IMR-90 (cell line): ENCODE measurements around the gene PPFIA1. TPM values are rescaled to one million over a fixed set of nuclear protein-coding genes. Genes with fewer than 3 reads are reported as not detected.

Experiments used
- ATAC-seq: fragments of 200-7000 bp; cut with Tn5 transposase; 2 replicates; pipeline ENCODE4 v1.9.1; 2020; ENCODE audit warnings: low read depth, mild to moderate bottlenecking, moderate library complexity
- BruUV-seq: library from RNA; stranded (reverse); fragments of 400-500 nt; replicated peaks from 2 replicates; lab custom pipeline; 2021; lab: Mats Ljungman, UMichigan
- CTCF ChIA-PET: fragments of 300-600 bp; formaldehyde crosslinking; extraction: SDS; loops from one replicate; lab custom pipeline; 2021; ENCODE audit warnings: antibody characterized with exemption; lab: Yijun Ruan, JAX
- POLR2A ChIA-PET: fragments of 300-600 bp; sonication (Branson Sonifier 250); formaldehyde crosslinking; loops from one replicate; lab custom pipeline; 2022; ENCODE audit warnings: antibody characterized with exemption; ENCODE audit not compliant: unreplicated experiment; lab: Charles Lee
- DNase-seq: peaks from one replicate; pipeline ENCODE4 v3.0.0; 2013
- H2AFZ ChIP-seq: replicated peaks from 2 replicates; pipeline ENCODE3; 2013; ENCODE audit warnings: low read length, mild to moderate bottlenecking; ENCODE audit not compliant: poor library complexity
- H2AK5ac ChIP-seq: 2 replicates; pipeline ENCODE4 v1.6.1; 2013; ENCODE audit warnings: low read depth, low read length, inconsistent platforms
- H2AK9ac ChIP-seq: replicated peaks from 2 replicates; pipeline ENCODE3; 2013; ENCODE audit warnings: mild to moderate bottlenecking, low read depth, low read length, moderate library complexity; ENCODE audit not compliant: poor library complexity
- H2BK120ac ChIP-seq: 2 replicates; pipeline ENCODE4 v1.6.1; 2013; ENCODE audit warnings: low read depth, low read length, inconsistent platforms
- H2BK15ac ChIP-seq: 3 replicates; pipeline ENCODE4 v1.6.1; 2013; ENCODE audit warnings: low read depth, low read length, inconsistent platforms
- H2BK20ac ChIP-seq: 2 replicates; pipeline ENCODE4 v1.6.1; 2013; ENCODE audit warnings: low read depth, mild to moderate bottlenecking, inconsistent platforms, low read length, moderate library complexity
- H2BK5ac ChIP-seq: 2 replicates; pipeline ENCODE4 v1.6.1; 2013; ENCODE audit warnings: mild to moderate bottlenecking, low read depth, low read length, inconsistent platforms; ENCODE audit not compliant: poor library complexity, severe bottlenecking
- H3K14ac ChIP-seq: replicated peaks from 2 replicates; pipeline ENCODE4 v1.6.1; 2013; ENCODE audit warnings: low read depth, low read length, inconsistent platforms
- H3K18ac ChIP-seq: 2 replicates; pipeline ENCODE4 v1.6.1; 2013; ENCODE audit warnings: low read depth, low read length, control low read depth
- H3K23ac ChIP-seq: 2 replicates; pipeline ENCODE4 v1.6.1; 2013; ENCODE audit warnings: low read depth, low read length, inconsistent platforms
- H3K27ac ChIP-seq: 2 replicates; pipeline ENCODE4 v1.5.1; 2013; ENCODE audit warnings: mild to moderate bottlenecking, control low read depth, low read length; ENCODE audit not compliant: insufficient read depth
- H3K27me3 ChIP-seq: 2 replicates; pipeline ENCODE4 v1.6.1; 2013; ENCODE audit warnings: low read length; ENCODE audit not compliant: control insufficient read depth, insufficient read depth
- H3K36me3 ChIP-seq: 2 replicates; pipeline ENCODE4 v1.6.1; 2013; ENCODE audit warnings: low read length, mixed read lengths; ENCODE audit not compliant: control insufficient read depth, insufficient read depth
- H3K4ac ChIP-seq: 2 replicates; pipeline ENCODE4 v1.6.1; 2013; ENCODE audit warnings: low read depth, low read length, inconsistent platforms
- H3K4me1 ChIP-seq: 2 replicates; pipeline ENCODE4 v1.6.1; 2013; ENCODE audit warnings: low read length, mixed read lengths; ENCODE audit not compliant: control insufficient read depth, insufficient read depth
- H3K4me2 ChIP-seq: 2 replicates; pipeline ENCODE4 v1.6.1; 2013; ENCODE audit warnings: low read depth, mild to moderate bottlenecking, control low read depth, low read length, moderate library complexity
- H3K4me3 ChIP-seq: 2 replicates; pipeline ENCODE4 v1.5.1; 2013; ENCODE audit warnings: low read depth, mild to moderate bottlenecking, control low read depth, low read length, moderate library complexity; ENCODE audit not compliant: insufficient read depth
- H3K56ac ChIP-seq: 2 replicates; pipeline ENCODE4 v1.6.1; 2013; ENCODE audit warnings: low read length, inconsistent platforms; ENCODE audit not compliant: insufficient read depth; ENCODE audit errors: extremely low read depth
- H3K79me1 ChIP-seq, 2 experiments: 2 replicates each; pipeline ENCODE4 v1.6.1; 2013; ENCODE audit warnings: low read length in 2 of 2, inconsistent platforms in 1 of 2, low read depth in 1 of 2
- H3K9ac ChIP-seq: 2 replicates; pipeline ENCODE4 v1.6.1; 2013; ENCODE audit warnings: low read depth, low read length, control low read depth
- H3K9me1 ChIP-seq: 2 replicates; pipeline ENCODE4 v1.6.1; 2013; ENCODE audit warnings: low read length, inconsistent platforms; ENCODE audit not compliant: insufficient read depth
- H3K9me3 ChIP-seq: 2 replicates; pipeline ENCODE4 v1.6.1; 2013; ENCODE audit warnings: low read length; ENCODE audit not compliant: control insufficient read depth, insufficient read depth
- H4K20me1 ChIP-seq: 2 replicates; pipeline ENCODE4 v1.6.1; 2013; ENCODE audit warnings: low read length, inconsistent platforms; ENCODE audit not compliant: insufficient read depth
- H4K5ac ChIP-seq: 2 replicates; pipeline ENCODE4 v1.6.1; 2013; ENCODE audit warnings: mild to moderate bottlenecking, low read depth, low read length, control low read depth
- H4K8ac ChIP-seq, 2 experiments: 2 replicates each; pipeline ENCODE4 v1.6.1; 2013; ENCODE audit warnings: low read depth in 2 of 2, low read length in 2 of 2, control low read depth in 1 of 2, inconsistent platforms in 1 of 2
- H4K91ac ChIP-seq: 2 replicates; pipeline ENCODE4 v1.6.1; 2013; ENCODE audit warnings: low read depth, low read length, inconsistent platforms; ENCODE audit not compliant: insufficient read depth
- BHLHE40 ChIP-seq: fragments of 150-350 bp; IDR thresholded peaks from 2 replicates; pipeline ENCODE4 v1.6.1; 2016; ENCODE audit warnings: mild to moderate bottlenecking, low read depth, low read length
- CEBPB ChIP-seq: IDR thresholded peaks from 2 replicates; pipeline ENCODE4 v1.6.1; 2012; ENCODE audit warnings: low read depth, low read length, improper control_type of control experiment
- CHD1 ChIP-seq: IDR thresholded peaks from 2 replicates; pipeline ENCODE4 v1.6.1; 2012; ENCODE audit warnings: low read depth, low read length, improper control_type of control experiment
- CTCF ChIP-seq: conservative IDR thresholded peaks from 2 replicates; pipeline ENCODE4 v1.5.1; 2012; ENCODE audit warnings: mild to moderate bottlenecking, low read depth, low read length, improper control_type of control experiment
- FOS ChIP-seq: fragments of 150-350 bp; IDR thresholded peaks from 2 replicates; pipeline ENCODE4 v1.6.1; 2016; ENCODE audit warnings: low read depth, low read length
- MAFK ChIP-seq: IDR thresholded peaks from 2 replicates; pipeline ENCODE4 v1.6.1; 2012; ENCODE audit warnings: low read depth, low read length, improper control_type of control experiment
- MAZ ChIP-seq: IDR thresholded peaks from 2 replicates; pipeline ENCODE4 v1.6.1; 2012; ENCODE audit warnings: low read depth, mild to moderate bottlenecking, low read length, improper control_type of control experiment, moderate library complexity, borderline replicate concordance
- MXI1 ChIP-seq: IDR thresholded peaks from 2 replicates; pipeline ENCODE4 v1.6.1; 2012; ENCODE audit warnings: low read depth, mild to moderate bottlenecking, low read length, moderate library complexity, borderline replicate concordance
- NFE2L2 ChIP-seq: fragments of 150-350 bp; IDR thresholded peaks from 2 replicates; pipeline ENCODE4 v1.6.1; 2016; ENCODE audit warnings: low read depth, mild to moderate bottlenecking, low read length
- POLR2A ChIP-seq: IDR thresholded peaks from 2 replicates; pipeline ENCODE4 v1.6.1; 2012; ENCODE audit warnings: mild to moderate bottlenecking, low read depth, low read length
- RAD21 ChIP-seq: IDR thresholded peaks from 2 replicates; pipeline ENCODE4 v1.6.1; 2012; ENCODE audit warnings: low read length, improper control_type of control experiment
- RCOR1 ChIP-seq: IDR thresholded peaks from 2 replicates; pipeline ENCODE4 v1.6.1; 2012; ENCODE audit warnings: mild to moderate bottlenecking, low read length, improper control_type of control experiment; ENCODE audit not compliant: insufficient replicate concordance
- RFX5 ChIP-seq: IDR thresholded peaks from 2 replicates; pipeline ENCODE4 v1.8.0; 2012; ENCODE audit warnings: low read depth, mild to moderate bottlenecking, low read length, moderate library complexity
- SMC3 ChIP-seq: fragments of 150-350 bp; IDR thresholded peaks from 2 replicates; pipeline ENCODE4 v1.6.1; 2016; ENCODE audit warnings: low read depth, mild to moderate bottlenecking, antibody characterized with exemption, low read length, moderate library complexity
- WGBS, 2 experiments: methylation state at CpG; one replicate each; pipeline versions ENCODE4 v1.1.5 to v1.1.7; 2013; ENCODE audit warnings: missing lambda C conversion rate in 2 of 2; ENCODE audit not compliant: insufficient read length in 1 of 2; ENCODE audit errors: extremely low coverage in 2 of 2; 5-methylcytosine and 5-hydroxymethylcytosine counted together
- dilution Hi-C: fragments of 300-500 bp; cut with HindIII; formaldehyde crosslinking; loops from one replicate; pipeline ENCODE4 v1.14.3; 2018; ENCODE audit warnings: low sequenced_read_pairs; ENCODE audit not compliant: unreplicated experiment
- in situ Hi-C: fragments of 300-500 bp; cut with MboI; formaldehyde crosslinking; loops from 3 replicates; pipeline ENCODE4 v1.14.3; 2019; ENCODE audit warnings: low sequenced_read_pairs, inconsistent platforms, mixed read lengths
- intact Hi-C: fragments of 100-400 bp; cut with micrococcal nuclease; formaldehyde crosslinking; loops from 2 replicates; pipeline ENCODE4 v1.10.0; 2022
- polyA plus RNA-seq, 3 experiments: library from polyadenylated mRNA; depleted of rRNA; stranded (reverse); fragments of >200 nt; gene quantifications; 2 replicates each; pipeline ENCODE4 v1.2.3, GENCODE V29; 2012; ENCODE audit warnings: low replicate concordance in 1 of 3
- total RNA-seq: library from RNA; depleted of rRNA; stranded (reverse); fragments of >200 nt; gene quantifications from 2 replicates; pipeline ENCODE4 v1.2.3, GENCODE V29; 2012
- TF ChIP-seq, protein P1 (sequence below): fragments of 150-350 bp; IDR thresholded peaks from 2 replicates; pipeline ENCODE4 v1.6.1; 2016; ENCODE audit warnings: low read depth, mild to moderate bottlenecking, low read length, moderate library complexity, borderline replicate concordance
- TF ChIP-seq, protein P2 (sequence below): fragments of 150-350 bp; IDR thresholded peaks from 2 replicates; pipeline ENCODE4 v1.6.1; 2017; ENCODE audit warnings: mild to moderate bottlenecking, antibody characterized with exemption, low read length, low read depth

Gene PPFIA1
- total and polyA plus RNA-seq, 2 of the 4 experiments (the other 2 are of a cell fraction), result 25.6 to 37.2 TPM

DNA sequence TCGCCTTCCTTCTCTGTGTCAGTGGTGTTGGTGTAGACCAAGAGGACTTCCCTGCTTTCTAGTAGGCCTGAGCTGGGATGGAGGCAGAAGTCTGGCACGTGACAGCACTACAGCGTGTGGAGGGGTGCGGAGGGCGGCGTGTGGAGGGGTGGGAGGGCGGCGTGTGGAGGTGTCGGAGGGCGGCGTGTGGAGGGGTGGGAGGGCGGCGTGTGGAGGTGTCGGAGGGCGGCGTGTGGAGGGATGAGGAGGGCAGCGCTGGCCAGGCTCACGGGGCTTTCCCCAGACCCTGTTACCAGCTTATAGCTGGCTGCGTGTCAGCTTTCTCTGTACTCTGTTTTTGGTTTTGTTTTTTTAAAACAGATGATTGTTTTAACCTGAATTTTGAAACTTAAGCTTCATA, 82.1 kb downstream of the PPFIA1 start:
- no peak overlapping the region for H2AK9ac ChIP-seq
- dilution Hi-C loops (no loop called here), intact Hi-C loops (no loop called here), in situ Hi-C loops (no loop called here)
- no peak overlapping the region for H3K4me3 ChIP-seq
- no peak overlapping the region for H2BK15ac ChIP-seq
- H3K14ac ChIP-seq, result no peak overlapping the region
- no peak overlapping the region for H3K4ac ChIP-seq
- H2AK5ac ChIP-seq, result no peak overlapping the region
- H2BK120ac ChIP-seq, result no peak overlapping the region
- H3K79me1 ChIP-seq, result no peaks in the 10 kb centered on the region; a peak in 1 of 4 replicates
- H4K20me1 ChIP-seq, result no peaks in the 10 kb centered on the region
- TF ChIP-seq CHD1, result no peak
- TF ChIP-seq MAFK, result no peak
- TF ChIP-seq BHLHE40, result no peak
- no peak for TF ChIP-seq SMC3
- no peak for TF ChIP-seq CTCF
- TF ChIP-seq FOS, result no peak
- TF ChIP-seq MXI1, result no peak
- TF ChIP-seq, protein P1, sequence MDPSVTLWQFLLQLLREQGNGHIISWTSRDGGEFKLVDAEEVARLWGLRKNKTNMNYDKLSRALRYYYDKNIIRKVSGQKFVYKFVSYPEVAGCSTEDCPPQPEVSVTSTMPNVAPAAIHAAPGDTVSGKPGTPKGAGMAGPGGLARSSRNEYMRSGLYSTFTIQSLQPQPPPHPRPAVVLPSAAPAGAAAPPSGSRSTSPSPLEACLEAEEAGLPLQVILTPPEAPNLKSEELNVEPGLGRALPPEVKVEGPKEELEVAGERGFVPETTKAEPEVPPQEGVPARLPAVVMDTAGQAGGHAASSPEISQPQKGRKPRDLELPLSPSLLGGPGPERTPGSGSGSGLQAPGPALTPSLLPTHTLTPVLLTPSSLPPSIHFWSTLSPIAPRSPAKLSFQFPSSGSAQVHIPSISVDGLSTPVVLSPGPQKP, result no peak
- TF ChIP-seq, protein P2, sequence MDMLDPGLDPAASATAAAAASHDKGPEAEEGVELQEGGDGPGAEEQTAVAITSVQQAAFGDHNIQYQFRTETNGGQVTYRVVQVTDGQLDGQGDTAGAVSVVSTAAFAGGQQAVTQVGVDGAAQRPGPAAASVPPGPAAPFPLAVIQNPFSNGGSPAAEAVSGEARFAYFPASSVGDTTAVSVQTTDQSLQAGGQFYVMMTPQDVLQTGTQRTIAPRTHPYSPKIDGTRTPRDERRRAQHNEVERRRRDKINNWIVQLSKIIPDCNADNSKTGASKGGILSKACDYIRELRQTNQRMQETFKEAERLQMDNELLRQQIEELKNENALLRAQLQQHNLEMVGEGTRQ, result no peak
- no peak for TF ChIP-seq RFX5
- no peak for TF ChIP-seq MAZ
- TF ChIP-seq RCOR1, result no peak
- no peak for TF ChIP-seq NFE2L2
- no peak for TF ChIP-seq RAD21
- no peak for TF ChIP-seq CEBPB
- TF ChIP-seq POLR2A, result no peak
- DNase-seq, result no peak
- H3K56ac ChIP-seq, result no peak overlapping the region
- H4K8ac ChIP-seq, result no peak overlapping the region
- POLR2A ChIA-PET, result no interaction called here
- no peak overlapping the region for H2BK5ac ChIP-seq
- no peak overlapping the region for H3K4me2 ChIP-seq
- H4K5ac ChIP-seq, result no peak overlapping the region
- H3K23ac ChIP-seq, result no peak overlapping the region
- ATAC-seq, result no peak
- CTCF ChIA-PET, result no interaction called here
- H3K4me1 ChIP-seq, result no peaks in the 10 kb centered on the region
- H3K27ac ChIP-seq, result no peak overlapping the region
- H3K36me3 ChIP-seq, result peaks cover 41% of the 10 kb centered on the region
- 80% methylated on average over 1 of the region's 19 CpGs; no CpG with 5 or more reads in 1 of the 2 experiments for WGBS, 2 experiments
- H4K91ac ChIP-seq, result no peak overlapping the region
- BruUV-seq, result no TSS peak
- no peak overlapping the region for H2AFZ ChIP-seq
- no peaks in the 10 kb centered on the region for H3K9me1 ChIP-seq
- no peaks in the 10 kb centered on the region for H3K9me3 ChIP-seq
- H3K18ac ChIP-seq, result no peak overlapping the region
- no peak overlapping the region for H2BK20ac ChIP-seq
- no peaks in the 10 kb centered on the region for H3K27me3 ChIP-seq
- H3K9ac ChIP-seq, result no peak overlapping the region
